Vagina (tissue), 2 donors: ENCODE data around the gene MSI1. TPM values are rescaled to one million over a fixed set of nuclear protein-coding genes. Genes with fewer than 3 reads are reported as not detected.

ENCODE experiments used
- DNase-seq, 2 donors: peaks; one replicate each; pipeline ENCODE4 v3.0.0-alpha.2; 2017; ENCODE audit errors: extremely low spot score in 2 of 2
- H3K27ac ChIP-seq: fragments of 200-600 bp; sonication (generic); one replicate; pipeline ENCODE4 v1.5.1; 2019
- H3K27me3 ChIP-seq: fragments of 200-600 bp; sonication (generic); one replicate; pipeline ENCODE4 v1.5.1; 2019
- H3K36me3 ChIP-seq, 2 donors: fragments of 200-600 bp; sonication (generic); one replicate each; pipeline ENCODE4 v1.5.1; 2017 to 2019
- H3K4me1 ChIP-seq: fragments of 200-600 bp; sonication (generic); one replicate; pipeline ENCODE4 v1.5.1; 2019
- H3K4me3 ChIP-seq, 2 donors: fragments of 200-600 bp; sonication (generic); 1 replicate in 1 of 2; 2 replicates in 1 of 2; pipeline ENCODE4 v1.5.1; 2016 to 2019
- H3K9me3 ChIP-seq: fragments of 200-600 bp; sonication (generic); one replicate; pipeline ENCODE4 v1.5.1; 2019
- CTCF ChIP-seq, 3 experiments: fragments of 450-650 bp in 2 of 3; fragments of 200-600 bp in 1 of 3; sonication (generic) in 1 of 3; IDR thresholded peaks; one replicate each; pipeline ENCODE4 v1.5.1; 2017 to 2019; ENCODE audit warnings: antibody characterized with exemption in 3 of 3, mild to moderate bottlenecking in 2 of 3, moderate library complexity in 2 of 3
- POLR2A ChIP-seq, 2 donors: fragments of 450-650 bp; IDR thresholded peaks; one replicate each; pipeline ENCODE4 v1.6.1; 2017; ENCODE audit warnings: antibody characterized with exemption in 2 of 2, mild to moderate bottlenecking in 2 of 2, moderate library complexity in 2 of 2
- POLR2AphosphoS5 ChIP-seq, 2 donors: sonication (generic); formaldehyde crosslinking; IDR thresholded peaks; one replicate each; pipeline ENCODE4 v1.9.0; 2017; ENCODE audit warnings: antibody characterized with exemption in 2 of 2, mild to moderate bottlenecking in 2 of 2, low read depth in 1 of 2; ENCODE audit not compliant: insufficient read depth in 1 of 2
- intact Hi-C: fragments of 100-400 bp; cut with DNase I; formaldehyde crosslinking; loops from one replicate; pipeline ENCODE4 v1.15.1; 2023
- total RNA-seq: library from RNA; depleted of rRNA; stranded (reverse); fragments of >200 nt; gene quantifications from one replicate; pipeline ENCODE4 v1.2.3, GENCODE V29; 2016

Gene MSI1
- total RNA-seq, result 3.7 TPM

GRCh38 chr12:120368789-120369602, at the start of gene MSI1:
MSI1 (minus strand) TSS chr12:120369164; CDS start chr12:120369091, 73 bp downstream.
- Histone ChIP-seq H3K27me3 (no peaks in the 10 kb centered on the region), H3K9me3 (no peaks in the 10 kb centered on the region), H3K27ac (no peak within 1 kb of the TSS), H3K4me1 (peaks cover 19% of the 10 kb centered on the region), H3K36me3 (no peaks in the 10 kb centered on the region), H3K4me3 (peak within 1 kb of the TSS; percentile 54 to 66)
- DNase-seq, result no peak
- intact Hi-C loops, result no loop called here
- TF ChIP-seq POLR2AphosphoS5 (IDR thresholded peaks at IDR 0.05; ENCODE audit: insufficient read depth in 1 of 2, low read depth in 1 of 2) (no peak), CTCF (IDR thresholded peaks at IDR 0.05) (no peak), POLR2A (IDR thresholded peaks at IDR 0.05) (no peak)

- Histone ChIP-seq H3K27me3 (no peaks in the 10 kb centered on the region), H3K4me3 (no peak overlapping the region), H3K9me3 (no peaks in the 10 kb centered on the region), H3K27ac (no peak overlapping the region), H3K4me1 (no peaks in the 10 kb centered on the region), H3K36me3 (no peaks in the 10 kb centered on the region)
- no peak for DNase-seq
- intact Hi-C loops, result no loop called here
- TF ChIP-seq POLR2A (IDR thresholded peaks at IDR 0.05), result no peak
- TF ChIP-seq POLR2AphosphoS5 (IDR thresholded peaks at IDR 0.05; ENCODE audit: insufficient read depth in 1 of 2, low read depth in 1 of 2), result no peak
- TF ChIP-seq CTCF (IDR thresholded peaks at IDR 0.05), result no peak
Observed at GRCh38 chr12:120417917-120418580, 49.1 kb upstream of the MSI1 start.

GRCh38 chr12:120416490-120417216, 47.7 kb upstream of the MSI1 start:
- H3K36me3 ChIP-seq, result no peaks in the 10 kb centered on the region
- intact Hi-C loops, result no loop called here

GRCh38 chr12:120413901-120414695, 45.1 kb upstream of the MSI1 start:
- intact Hi-C loops, result no loop called here
- TF ChIP-seq POLR2AphosphoS5 (IDR thresholded peaks at IDR 0.05; ENCODE audit: insufficient read depth in 1 of 2, low read depth in 1 of 2) (no peak), CTCF (IDR thresholded peaks at IDR 0.05) (no peak), POLR2A (IDR thresholded peaks at IDR 0.05) (no peak)
- no peak for DNase-seq

More at GRCh38 chr12:120416490-120417216, 47.7 kb upstream of the MSI1 start:
- no peaks in the 10 kb centered on the region for H3K9me3 ChIP-seq
- TF ChIP-seq CTCF (IDR thresholded peaks at IDR 0.05), result no peak
- no peak for TF ChIP-seq POLR2A (IDR thresholded peaks at IDR 0.05)
- no peak for TF ChIP-seq POLR2AphosphoS5 (IDR thresholded peaks at IDR 0.05; ENCODE audit: insufficient read depth in 1 of 2, low read depth in 1 of 2)
- H3K27me3 ChIP-seq, result no peaks in the 10 kb centered on the region
- no peak for DNase-seq
- H3K4me3 ChIP-seq, result no peak overlapping the region
- no peak overlapping the region for H3K27ac ChIP-seq
- H3K4me1 ChIP-seq, result no peaks in the 10 kb centered on the region

More at GRCh38 chr12:120413901-120414695, 45.1 kb upstream of the MSI1 start:
- no peaks in the 10 kb centered on the region for H3K9me3 ChIP-seq
- no peak overlapping the region for H3K27ac ChIP-seq
- no peaks in the 10 kb centered on the region for H3K4me1 ChIP-seq
- H3K27me3 ChIP-seq, result no peaks in the 10 kb centered on the region
- H3K4me3 ChIP-seq, result no peak overlapping the region
- no peaks in the 10 kb centered on the region for H3K36me3 ChIP-seq
